HEK293 (cell line): ENCODE results near the gene MLF2.

ENCODE experiments used
- ATF2 ChIP-seq: fragments of 450-650 bp; formaldehyde crosslinking; IDR thresholded peaks from 2 replicates; pipeline ENCODE4 v1.5.1; 2016; ENCODE audit warnings: missing biosample characterization, missing genetic modification characterization, low read depth
- CTCF ChIP-seq: fragments of 450-650 bp; formaldehyde crosslinking; IDR thresholded peaks from 2 replicates; pipeline ENCODE4 v1.5.1; 2016; ENCODE audit warnings: missing biosample characterization, missing genetic modification characterization
- INSM2 ChIP-seq: fragments of 450-650 bp; formaldehyde crosslinking; IDR thresholded peaks from 2 replicates; pipeline ENCODE4 v1.5.1; 2016; ENCODE audit warnings: missing biosample characterization, missing genetic modification characterization
- PRDM10 ChIP-seq: fragments of 450-650 bp; formaldehyde crosslinking; IDR thresholded peaks from 2 replicates; pipeline ENCODE4 v1.5.1; 2016; ENCODE audit warnings: missing biosample characterization, missing genetic modification characterization
- PRDM4 ChIP-seq: fragments of 450-650 bp; formaldehyde crosslinking; IDR thresholded peaks from 2 replicates; pipeline ENCODE4 v1.5.1; 2017; ENCODE audit warnings: missing biosample characterization, missing genetic modification characterization
- REST ChIP-seq: fragments of 450-650 bp; formaldehyde crosslinking; IDR thresholded peaks from 2 replicates; pipeline ENCODE4 v1.5.1; 2016; ENCODE audit warnings: missing biosample characterization, missing genetic modification characterization
- YY1 ChIP-seq: fragments of 450-650 bp; formaldehyde crosslinking; IDR thresholded peaks from 2 replicates; pipeline ENCODE4 v1.5.1; 2018; ENCODE audit warnings: missing biosample characterization, missing genetic modification characterization
- ZNF24 ChIP-seq: fragments of 450-650 bp; formaldehyde crosslinking; IDR thresholded peaks from 2 replicates; pipeline ENCODE4 v1.5.1; 2016; ENCODE audit warnings: missing biosample characterization, missing genetic modification characterization
- ZNF473 ChIP-seq: fragments of 450-650 bp; formaldehyde crosslinking; IDR thresholded peaks from 2 replicates; pipeline ENCODE4 v1.5.1; 2017; ENCODE audit warnings: missing biosample characterization, missing genetic modification characterization
- ZNF544 ChIP-seq: fragments of 450-650 bp; formaldehyde crosslinking; IDR thresholded peaks from 2 replicates; pipeline ENCODE4 v1.5.0; 2017; ENCODE audit warnings: missing biosample characterization, missing genetic modification characterization
- ZNF558 ChIP-seq: fragments of 450-650 bp; formaldehyde crosslinking; IDR thresholded peaks from 2 replicates; pipeline ENCODE4 v1.5.1; 2016; ENCODE audit warnings: missing biosample characterization, missing genetic modification characterization
- ZNF626 ChIP-seq: fragments of 450-650 bp; sonication (Bioruptor Pico); formaldehyde crosslinking; IDR thresholded peaks from 2 replicates; pipeline ENCODE4 v1.5.1; 2018; ENCODE audit warnings: missing biosample characterization, missing genetic modification characterization, inconsistent platforms
- ZNF639 ChIP-seq: fragments of 450-650 bp; formaldehyde crosslinking; IDR thresholded peaks from 2 replicates; pipeline ENCODE4 v1.5.1; 2016; ENCODE audit warnings: missing biosample characterization, missing genetic modification characterization
- ZNF658 ChIP-seq: fragments of 450-650 bp; formaldehyde crosslinking; IDR thresholded peaks from 2 replicates; pipeline ENCODE4; 2016; ENCODE audit warnings: missing biosample characterization, missing genetic modification characterization

GRCh38 chr12:6716874-6717437 lies 36.0 kb downstream of the MLF2 start:
- TF ChIP-seq ZNF626 (tag by site-specific recombination) (no peak), ZNF658 (tag by site-specific recombination) (no peak), CTCF (no peak), PRDM10 (tag by site-specific recombination) (no peak), ZNF558 (tag by site-specific recombination) (no peak), ZNF544 (tag by site-specific recombination) (no peak), ZNF639 (tag by site-specific recombination) (no peak), YY1 (tag by site-specific recombination) (no peak), ATF2 (no peak), REST (tag by site-specific recombination) (no peak), INSM2 (tag by site-specific recombination) (no peak), ZNF473 (tag by site-specific recombination) (no peak), PRDM4 (no peak), ZNF24 (tag by site-specific recombination) (no peak)
